ENCODE results near the gene NT5DC3. TPM values are rescaled to one million over a fixed set of nuclear protein-coding genes. Genes with fewer than 3 reads are reported as not detected.

Gene NT5DC3
- total and polyA plus RNA-seq, 2 of the 13 experiments (the other 11 are each of a cell fraction or from before 2014, with no cell fraction given) = 3.2 to 6.6 TPM

DNA sequence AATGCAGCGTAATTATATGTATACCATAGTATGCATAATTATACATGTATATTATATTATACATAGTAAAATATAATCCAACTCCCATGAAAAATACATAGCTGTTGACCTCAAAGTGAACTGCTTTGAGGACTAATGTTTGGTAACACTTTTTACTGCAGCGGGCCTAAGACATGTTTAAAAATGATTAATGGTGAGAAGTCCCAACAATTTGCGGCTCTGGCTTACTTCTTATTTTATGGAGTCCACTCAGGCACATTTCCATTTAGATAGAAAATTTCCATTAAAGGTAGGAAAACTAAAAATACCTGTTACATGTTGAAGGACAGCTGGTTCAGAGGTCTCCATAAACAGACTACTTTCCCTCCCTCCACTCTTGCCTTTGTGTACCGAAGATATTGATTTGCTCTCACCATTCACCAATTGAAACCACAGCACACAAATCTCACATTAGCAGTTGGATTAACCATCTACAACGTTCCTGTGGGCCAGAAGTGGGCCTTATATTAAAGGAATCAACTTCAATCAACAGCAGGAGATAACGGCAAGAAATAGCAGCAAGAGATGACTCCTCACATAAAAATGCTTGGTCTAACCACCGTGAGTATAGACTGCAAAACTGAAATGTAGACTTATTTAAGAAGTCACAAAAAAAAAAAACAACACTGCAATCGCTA lies 14.1 kb upstream of the NT5DC3 start (continued):
- TF ChIP-seq HMG20A (CRISPR knock-in tag; IDR thresholded peaks at IDR 0.05; ENCODE audit: borderline replicate concordance) (peak; percentile 74; the same call in 1 of the 2 replicates), MXI1 (IDR thresholded peaks at IDR 0.05; ENCODE audit: borderline replicate concordance, low read depth, low read length) (no peak), ZNF609 (CRISPR knock-in tag; IDR thresholded peaks at IDR 0.05; ENCODE audit: borderline replicate concordance) (peak; percentile 91), ZNF331 (CRISPR knock-in tag; IDR thresholded peaks at IDR 0.05) (peak; percentile 70), TEAD2 (CRISPR knock-in tag; IDR thresholded peaks at IDR 0.05) (no peak), TARDBP (CRISPR knock-in tag; IDR thresholded peaks at IDR 0.05) (peak; percentile 76), BATF2 (CRISPR knock-in tag; IDR thresholded peaks at IDR 0.05) (no peak), CCAR2 (optimal IDR thresholded peaks at IDR 0.05; ENCODE audit: low read depth, low read length) (no peak), HHEX (CRISPR knock-in tag; IDR thresholded peaks at IDR 0.05) (peak; percentile 91), MZF1 (CRISPR knock-in tag; IDR thresholded peaks at IDR 0.05; ENCODE audit: borderline replicate concordance) (no peak), HMGA1 (CRISPR knock-in tag; conservative IDR thresholded peaks at IDR 0.05) (no peak), REPIN1 (CRISPR knock-in tag; IDR thresholded peaks at IDR 0.05; ENCODE audit: borderline replicate concordance, low read depth) (peak; percentile 69; the same call in 1 of the 2 replicates), SIX1 (CRISPR knock-in tag; IDR thresholded peaks at IDR 0.05; ENCODE audit: borderline replicate concordance) (peak; percentile 81; the same call in 1 of the 2 replicates), ETV5 (CRISPR knock-in tag; IDR thresholded peaks at IDR 0.05; ENCODE audit: borderline replicate concordance) (peak; percentile 21; the same call in 1 of the 2 replicates), ZNF710 (CRISPR knock-in tag; IDR thresholded peaks at IDR 0.05; ENCODE audit: borderline replicate concordance) (peak; percentile 55; the same call in 1 of the 2 replicates), ZNF839 (CRISPR knock-in tag; IDR thresholded peaks at IDR 0.05; ENCODE audit: borderline replicate concordance) (no peak)
- TF ChIP-seq, protein P1, sequence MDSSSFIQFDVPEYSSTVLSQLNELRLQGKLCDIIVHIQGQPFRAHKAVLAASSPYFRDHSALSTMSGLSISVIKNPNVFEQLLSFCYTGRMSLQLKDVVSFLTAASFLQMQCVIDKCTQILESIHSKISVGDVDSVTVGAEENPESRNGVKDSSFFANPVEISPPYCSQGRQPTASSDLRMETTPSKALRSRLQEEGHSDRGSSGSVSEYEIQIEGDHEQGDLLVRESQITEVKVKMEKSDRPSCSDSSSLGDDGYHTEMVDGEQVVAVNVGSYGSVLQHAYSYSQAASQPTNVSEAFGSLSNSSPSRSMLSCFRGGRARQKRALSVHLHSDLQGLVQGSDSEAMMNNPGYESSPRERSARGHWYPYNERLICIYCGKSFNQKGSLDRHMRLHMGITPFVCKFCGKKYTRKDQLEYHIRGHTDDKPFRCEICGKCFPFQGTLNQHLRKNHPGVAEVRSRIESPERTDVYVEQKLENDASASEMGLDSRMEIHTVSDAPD (CRISPR knock-in tag; IDR thresholded peaks at IDR 0.05) = peak; percentile 45; the same call in 1 of the 2 replicates
- TF ChIP-seq, protein P2, sequence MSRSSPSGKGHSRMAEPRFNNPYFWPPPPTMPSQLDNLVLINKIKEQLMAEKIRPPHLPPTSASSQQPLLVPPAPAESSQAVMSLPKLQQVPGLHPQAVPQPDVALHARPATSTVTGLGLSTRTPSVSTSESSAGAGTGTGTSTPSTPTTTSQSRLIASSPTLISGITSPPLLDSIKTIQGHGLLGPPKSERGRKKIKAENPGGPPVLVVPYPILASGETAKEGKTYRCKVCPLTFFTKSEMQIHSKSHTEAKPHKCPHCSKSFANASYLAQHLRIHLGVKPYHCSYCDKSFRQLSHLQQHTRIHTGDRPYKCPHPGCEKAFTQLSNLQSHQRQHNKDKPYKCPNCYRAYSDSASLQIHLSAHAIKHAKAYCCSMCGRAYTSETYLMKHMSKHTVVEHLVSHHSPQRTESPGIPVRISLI (CRISPR knock-in tag; IDR thresholded peaks at IDR 0.05; ENCODE audit: borderline replicate concordance) = no peak

Data from HepG2 (cell line).